ENCODE results near the gene HMCES. TPM values are rescaled to one million over a fixed set of nuclear protein-coding genes. Genes with fewer than 3 reads are reported as not detected.

HMCES gene
- total RNA-seq, 4 donors from 2014 or later = 24.5 to 39.3 (median 30.6) TPM

Small RNA genes lying within 50 kb of the gene (small RNA-seq; reads per million reads assigned to genes)
- 0 reads per million in 3 donors for gene MIR6826

Other genes starting within 250 kb of the HMCES start
- gene GP9, start 218.1 kb upstream of the HMCES start, total RNA-seq = under 1 TPM in 1 of 4 donors, not detected in 3; 0.50 TPM
- gene RAB43, start 157.1 kb upstream of the HMCES start, total RNA-seq = 10 to 100 TPM in 3 of 4 donors, 1 to 10 TPM in 1; 7.5 to 18.4 (median 17.6) TPM
- gene ISY1, start 117.8 kb upstream of the HMCES start, total RNA-seq = 10 to 100 TPM; 15.4 to 26.7 (median 18.4) TPM
- gene CNBP, start 95.0 kb upstream of the HMCES start, total RNA-seq = 100 to 1,000 TPM; 395 to 523 (median 469) TPM
- gene COPG1, start 29.3 kb upstream of the HMCES start, total RNA-seq = 10 to 100 TPM; 55.6 to 89.1 (median 70.4) TPM
- under 1 TPM in 2 of 4 donors, not detected in 2; 0.19 to 0.42 TPM for gene EFCAB12, start 149.8 kb downstream of the HMCES start, total RNA-seq
- 10 to 100 TPM; 12.1 to 23.3 (median 16.4) TPM for gene MBD4, start 161.1 kb downstream of the HMCES start, total RNA-seq
- 10 to 100 TPM; 19.5 to 32.8 (median 21.9) TPM for gene IFT122, start 161.4 kb downstream of the HMCES start, total RNA-seq
- gene RHO, start 249.8 kb downstream of the HMCES start, total RNA-seq = not detected